SK-N-DZ (cell line): ENCODE measurements around the gene DNAJC1.
"Not testable (repeated sequence)": the region's sequence is repeated elsewhere in the genome, so short reads cannot be mapped to it uniquely, and the experiment has no call there.

Source experiments
- DNase-seq: peaks from one replicate; pipeline ENCODE4 v3.0.0-alpha.2; 2015; ENCODE audit warnings: low spot score

DNAJC1 gene

GRCh38 chr10:21830037-21830436 lies 173.5 kb downstream of the DNAJC1 start:
- no peak for DNase-seq

- no peak for DNase-seq
Observed at GRCh38 chr10:21827308-21827707, 176.2 kb downstream of the DNAJC1 start.

- DNase-seq: no peak
Observed at GRCh38 chr10:21826725-21827124, 176.8 kb downstream of the DNAJC1 start.

GRCh38 chr10:21825345-21825744 lies 178.2 kb downstream of the DNAJC1 start:
- no peak for DNase-seq

GRCh38 chr10:21824409-21824808 lies 179.1 kb downstream of the DNAJC1 start:
- no peak for DNase-seq

GRCh38 chr10:21823617-21824016 lies 179.9 kb downstream of the DNAJC1 start:
- no peak for DNase-seq

- DNase-seq: not testable (repeated sequence)
Observed at GRCh38 chr10:21822273-21822672, 181.3 kb downstream of the DNAJC1 start.

GRCh38 chr10:21820952-21821351 lies 182.6 kb downstream of the DNAJC1 start:
- no peak for DNase-seq

- DNase-seq: peak; percentile 29
Observed at GRCh38 chr10:21818416-21818815, 185.1 kb downstream of the DNAJC1 start.

- no peak for DNase-seq
Observed at GRCh38 chr10:21814866-21815265, 188.7 kb downstream of the DNAJC1 start.

GRCh38 chr10:21813946-21814345 lies 189.6 kb downstream of the DNAJC1 start:
- DNase-seq: no peak

GRCh38 chr10:21811245-21811585 lies 192.3 kb downstream of the DNAJC1 start:
- DNase-seq: no peak

- DNase-seq: no peak
Observed at GRCh38 chr10:21810582-21811244, 192.8 kb downstream of the DNAJC1 start.

GRCh38 chr10:21808550-21808949 lies 195.0 kb downstream of the DNAJC1 start:
- no peak for DNase-seq

- DNase-seq: no peak
Observed at GRCh38 chr10:21807180-21807579, 196.3 kb downstream of the DNAJC1 start.

GRCh38 chr10:21803374-21803773 lies 200.2 kb downstream of the DNAJC1 start:
- DNase-seq: no peak

GRCh38 chr10:21801609-21802008 lies 201.9 kb downstream of the DNAJC1 start:
- DNase-seq: no peak

- DNase-seq: no peak
Observed at GRCh38 chr10:21797984-21798765, 205.4 kb downstream of the DNAJC1 start.

GRCh38 chr10:21797533-21797932 lies 206.0 kb downstream of the DNAJC1 start:
- no peak for DNase-seq

GRCh38 chr10:21791276-21791675 lies 212.3 kb downstream of the DNAJC1 start:
- DNase-seq: no peak

GRCh38 chr10:21776883-21777282 lies 226.6 kb downstream of the DNAJC1 start:
- DNase-seq: no peak

GRCh38 chr10:21771219-21771618 lies 232.3 kb downstream of the DNAJC1 start:
- no peak for DNase-seq

GRCh38 chr10:21769041-21769440 lies 234.5 kb downstream of the DNAJC1 start:
- no peak for DNase-seq
